Measurements from ENCODE around the gene PILRB. TPM values are rescaled to one million over a fixed set of nuclear protein-coding genes. Genes with fewer than 3 reads are reported as not detected.
"Not testable (repeated sequence)": the region's sequence is repeated elsewhere in the genome, so short reads cannot be mapped to it uniquely, and the experiment has no call there.

PILRB gene
- total RNA-seq, 2 donors from 2014 or later = 17.7 to 32.5 TPM

DNA sequence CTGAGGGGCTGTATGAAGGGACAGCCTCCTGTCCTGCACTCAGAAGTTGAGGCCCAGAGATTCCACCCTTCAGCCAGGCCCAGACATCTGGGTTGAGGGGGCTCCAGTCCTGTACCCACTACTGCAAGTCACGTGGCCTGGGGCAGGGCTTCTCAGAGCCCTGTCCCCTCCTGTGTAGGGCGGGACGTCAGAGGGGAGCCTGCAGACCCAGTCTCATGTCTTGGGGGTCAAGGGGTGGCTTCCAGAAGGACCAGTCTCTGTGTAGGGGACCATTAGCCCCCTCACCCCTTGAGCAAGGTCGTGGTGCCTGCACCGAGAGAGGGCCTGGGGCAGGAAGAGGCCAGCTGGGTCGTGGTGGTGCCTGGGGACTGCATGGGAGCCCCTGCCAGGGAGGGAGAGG lies 14.8 kb downstream of the PILRB start:
- peak; percentile 52 for DNase-seq (ENCODE audit: low spot score)
- intact Hi-C loops (cut with DNase I) = no loop called here

DNA sequence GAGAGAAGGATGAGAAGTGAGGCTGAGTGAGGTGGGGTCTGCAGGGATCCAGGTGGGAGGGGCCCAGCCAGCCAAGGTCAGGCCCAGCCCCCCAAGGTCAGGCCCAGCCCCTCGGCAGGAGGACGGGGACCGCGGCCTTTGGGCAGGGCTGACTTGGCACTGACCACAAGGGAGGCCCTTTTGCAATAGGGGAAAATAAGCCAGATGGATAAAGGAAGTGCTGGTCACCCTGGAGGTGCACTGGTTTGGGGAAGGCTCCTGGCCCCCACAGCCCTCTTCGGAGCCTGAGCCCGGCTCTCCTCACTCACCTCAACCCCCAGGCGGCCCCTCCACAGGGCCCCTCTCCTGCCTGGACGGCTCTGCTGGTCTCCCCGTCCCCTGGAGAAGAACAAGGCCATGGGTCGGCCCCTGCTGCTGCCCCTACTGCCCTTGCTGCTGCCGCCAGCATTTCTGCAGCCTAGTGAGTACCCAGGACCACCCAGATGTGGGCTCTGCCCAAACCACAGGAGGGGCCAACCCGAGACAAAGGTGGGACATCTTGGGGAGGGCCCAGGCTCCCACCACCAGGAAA lies 15.4 kb downstream of the PILRB start, which contains the start of gene PILRA:
Gene PILRA, plus strand, starts transcription at position 227 of the 571 bp plus-strand sequence. Its CDS starts 170 bp downstream, at position 397.
- intact Hi-C loops (cut with DNase I) = no loop called here
- peak; percentile 83 for DNase-seq (ENCODE audit: low spot score)

DNA sequence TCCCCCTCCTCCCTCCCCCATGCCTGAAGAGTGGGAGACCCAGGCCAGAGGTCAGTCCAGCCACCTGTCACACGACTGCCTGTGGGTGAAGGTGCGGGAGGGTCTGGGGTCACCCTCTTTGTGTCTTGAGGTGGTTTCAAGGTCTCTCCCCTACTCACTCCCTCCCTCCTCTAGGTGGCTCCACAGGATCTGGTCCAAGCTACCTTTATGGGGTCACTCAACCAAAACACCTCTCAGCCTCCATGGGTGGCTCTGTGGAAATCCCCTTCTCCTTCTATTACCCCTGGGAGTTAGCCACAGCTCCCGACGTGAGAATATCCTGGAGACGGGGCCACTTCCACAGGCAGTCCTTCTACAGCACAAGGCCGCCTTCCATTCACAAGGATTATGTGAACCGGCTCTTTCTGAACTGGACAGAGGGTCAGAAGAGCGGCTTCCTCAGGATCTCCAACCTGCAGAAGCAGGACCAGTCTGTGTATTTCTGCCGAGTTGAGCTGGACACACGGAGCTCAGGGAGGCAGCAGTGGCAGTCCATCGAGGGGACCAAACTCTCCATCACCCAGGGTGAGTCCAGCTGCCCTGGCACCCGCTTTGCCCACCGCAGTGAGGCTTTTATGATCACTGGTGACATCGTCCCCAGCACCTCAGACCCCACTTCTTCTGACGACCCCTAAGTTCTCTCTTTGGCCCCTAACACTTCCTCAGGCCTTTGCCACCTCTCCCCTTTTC lies 16.1 kb downstream of the PILRB start:
- intact Hi-C loops (cut with DNase I); DNase-seq (ENCODE audit: low spot score): not testable (repeated sequence)

- no peak for DNase-seq (ENCODE audit: low spot score)
- intact Hi-C loops (cut with DNase I) = no loop called here
Measured at GRCh38 chr7:100374601-100375000, 16.7 kb downstream of the PILRB start.

DNA sequence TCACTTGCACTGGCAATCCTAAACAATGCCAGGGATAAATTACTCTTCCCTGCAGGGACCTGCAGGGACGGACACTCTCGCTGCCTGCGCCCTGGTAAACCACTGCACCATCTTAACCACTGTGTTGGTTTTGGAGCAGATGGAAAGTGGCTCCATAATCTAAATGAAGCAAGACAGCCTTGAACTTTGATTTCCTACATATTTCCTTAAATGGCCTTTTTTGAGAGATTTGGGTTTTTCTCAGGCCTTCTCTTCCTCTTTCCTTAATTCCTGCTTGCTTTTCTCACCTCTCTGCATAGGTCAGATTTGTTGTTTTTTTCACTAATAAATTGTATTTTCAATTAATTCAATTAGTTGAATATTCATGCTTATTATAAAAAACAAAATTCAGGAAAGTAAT lies 18.1 kb downstream of the PILRB start:
- intact Hi-C loops (cut with DNase I) = no loop called here
- no peak for DNase-seq (ENCODE audit: low spot score)

- intact Hi-C loops (cut with DNase I) = no loop called here
- no peak for DNase-seq (ENCODE audit: low spot score)
Measured at GRCh38 chr7:100378114-100378755, 20.3 kb downstream of the PILRB start.

DNA sequence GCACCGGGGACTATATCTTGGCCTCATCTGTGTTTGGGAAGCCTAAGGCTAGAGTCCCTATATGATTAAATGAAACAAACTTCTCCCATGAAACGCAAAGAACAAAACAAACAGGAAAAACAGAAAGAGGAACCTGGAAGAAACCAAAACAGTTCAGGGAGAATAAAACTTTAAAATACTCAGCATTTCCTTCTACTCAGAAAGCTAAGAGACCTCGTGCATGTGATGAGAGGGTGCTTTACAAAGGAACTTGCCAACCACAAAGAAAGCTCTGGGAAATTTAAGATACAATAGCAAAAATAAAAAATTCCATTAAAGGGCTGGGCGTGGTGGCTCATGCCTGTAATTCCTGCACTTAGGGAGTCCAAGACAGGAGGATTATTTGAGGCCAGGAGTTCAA lies 22.3 kb downstream of the PILRB start:
- intact Hi-C loops (cut with DNase I) = no loop called here
- DNase-seq (ENCODE audit: low spot score) = no peak

- intact Hi-C loops (cut with DNase I); DNase-seq (ENCODE audit: low spot score): not testable (repeated sequence)
Measured at GRCh38 chr7:100381531-100382233, 23.8 kb downstream of the PILRB start.

DNA sequence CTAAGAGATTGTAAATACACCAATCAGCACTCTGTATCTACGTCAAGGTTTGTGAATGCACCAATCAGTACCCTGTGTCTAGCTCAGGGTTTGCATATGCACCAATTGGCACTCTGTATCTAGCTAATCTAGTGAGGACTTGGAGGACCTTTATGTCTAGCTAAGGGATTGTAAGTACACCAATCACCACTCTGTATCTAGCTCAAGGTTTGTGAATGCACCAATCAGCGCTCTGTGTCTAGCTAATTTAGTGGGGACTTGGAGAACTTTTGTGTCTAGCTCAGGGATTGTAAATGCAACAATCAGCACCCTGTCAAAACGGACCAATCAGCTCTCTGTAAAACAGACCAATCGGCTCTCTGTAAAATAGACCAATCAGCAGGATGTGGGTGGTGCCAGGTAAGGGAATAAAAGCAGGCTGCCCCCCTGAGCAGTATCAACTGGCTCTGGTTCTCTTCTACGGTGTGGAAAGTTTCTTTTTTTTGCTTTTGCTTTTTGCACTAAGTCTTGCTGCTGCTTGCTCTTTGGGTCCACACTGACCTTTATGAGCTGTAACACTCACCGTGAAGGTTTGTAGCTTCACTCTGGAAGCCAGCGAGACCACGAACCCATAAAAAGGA lies 24.4 kb downstream of the PILRB start:
- DNase-seq (ENCODE audit: low spot score); intact Hi-C loops (cut with DNase I): not testable (repeated sequence)

DNA sequence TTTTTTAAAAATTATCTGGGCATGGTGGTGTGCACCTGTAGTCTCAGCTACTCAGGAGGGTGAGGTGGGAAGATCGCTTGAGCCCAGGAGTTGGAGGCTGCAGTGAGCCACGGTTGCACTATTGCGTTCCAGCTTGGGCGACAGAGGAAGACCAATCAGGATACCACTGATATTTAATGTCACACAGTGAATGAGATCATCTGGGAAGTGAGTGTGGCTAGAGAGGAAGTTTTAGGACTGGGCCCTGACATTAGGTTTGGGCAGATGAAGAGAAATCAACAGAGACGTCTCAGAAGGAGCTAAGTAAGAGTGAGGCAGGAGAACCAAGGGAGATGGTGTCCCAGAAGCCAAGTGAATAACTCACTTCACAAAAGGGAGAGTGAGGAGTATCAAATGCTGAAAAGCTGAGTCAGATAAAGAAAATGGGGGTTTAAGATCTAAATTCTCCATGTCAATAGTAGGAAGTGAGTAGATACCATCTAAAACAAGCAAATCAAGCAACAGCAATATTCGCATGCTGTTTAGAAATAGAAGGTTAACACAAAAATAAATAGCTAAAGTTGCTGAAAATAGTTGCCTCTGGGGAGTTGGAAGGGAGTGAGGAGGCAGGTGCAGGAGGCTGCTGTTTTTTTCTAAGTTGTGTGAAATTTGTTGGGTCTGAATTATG lies 26.8 kb downstream of the PILRB start:
- intact Hi-C loops (cut with DNase I) = no loop called here

GRCh38 chr7:100386940-100387339 lies 29.0 kb downstream of the PILRB start:
- intact Hi-C loops (cut with DNase I) = no loop called here
- no peak for DNase-seq (ENCODE audit: low spot score)

More for the DNA sequence above, 26.8 kb downstream of the PILRB start:
- DNase-seq (ENCODE audit: low spot score) = no peak

GRCh38 chr7:100387695-100388094 lies 29.8 kb downstream of the PILRB start:
- intact Hi-C loops (cut with DNase I) = no loop called here
- DNase-seq (ENCODE audit: low spot score) = no peak

DNA sequence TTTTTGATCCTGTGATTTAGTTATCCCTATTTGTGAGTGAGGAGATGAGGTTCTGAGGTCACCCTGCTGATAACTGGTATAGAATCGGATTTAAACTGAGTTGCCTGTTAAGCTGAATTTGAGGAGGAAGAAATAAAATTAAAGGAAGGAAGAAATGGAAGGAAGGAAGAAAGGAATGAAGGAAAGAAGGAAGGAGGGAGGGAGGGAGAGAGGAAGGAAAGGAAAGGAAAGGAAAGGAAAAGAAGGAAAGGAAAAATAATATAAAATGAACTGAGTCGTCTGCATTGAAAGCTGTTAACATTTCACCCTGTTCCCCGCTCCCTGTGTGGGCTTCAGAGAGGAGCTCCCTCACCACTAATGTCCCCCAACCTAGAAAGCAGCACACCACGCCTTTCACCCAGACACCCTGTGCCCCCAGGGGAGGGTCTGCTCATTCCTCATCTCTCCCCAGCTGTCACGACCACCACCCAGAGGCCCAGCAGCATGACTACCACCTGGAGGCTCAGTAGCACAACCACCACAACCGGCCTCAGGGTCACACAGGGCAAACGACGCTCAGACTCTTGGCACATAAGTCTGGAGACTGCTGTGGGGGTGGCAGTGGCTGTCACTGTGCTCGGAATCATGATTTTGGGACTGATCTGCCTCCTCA lies 31.6 kb downstream of the PILRB start:
- DNase-seq (ENCODE audit: low spot score) = no peak
- intact Hi-C loops (cut with DNase I) = no loop called here

DNA sequence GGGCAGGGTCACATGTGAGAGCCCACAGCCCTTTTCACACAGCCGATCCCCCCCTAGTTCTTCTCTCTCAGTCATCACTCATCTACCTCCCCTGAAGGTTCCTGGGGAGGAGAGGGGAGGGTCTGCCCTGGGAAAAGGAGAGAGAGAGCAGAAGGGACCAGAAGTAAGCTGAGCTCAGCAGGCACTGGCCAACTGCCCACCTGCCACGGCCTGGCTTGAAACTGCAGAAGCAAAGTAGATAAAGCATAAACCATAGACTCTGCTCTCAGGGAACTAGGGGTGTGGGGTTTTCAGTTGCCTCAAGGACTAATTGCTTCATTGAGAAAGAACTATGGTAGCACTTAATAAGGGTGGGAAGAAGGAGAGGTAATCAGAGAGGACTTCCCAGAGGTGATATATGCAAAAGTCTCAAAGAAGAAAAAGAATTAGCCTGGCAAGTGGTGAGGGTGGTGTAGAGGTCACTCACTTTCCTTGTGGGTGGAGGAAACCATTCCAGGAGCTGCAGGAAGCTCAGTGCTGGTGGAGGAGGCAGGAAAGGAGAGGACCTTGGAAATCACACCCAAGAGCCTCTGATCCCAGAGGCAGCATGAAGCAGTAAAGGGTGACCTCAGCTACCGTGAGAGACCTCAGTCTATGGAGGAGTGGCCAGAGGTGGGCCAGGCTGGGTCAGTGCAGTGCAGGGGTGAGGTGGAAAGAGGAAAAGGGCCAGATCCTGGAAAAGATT lies 32.5 kb downstream of the PILRB start:
- DNase-seq (ENCODE audit: low spot score) = no peak

DNA sequence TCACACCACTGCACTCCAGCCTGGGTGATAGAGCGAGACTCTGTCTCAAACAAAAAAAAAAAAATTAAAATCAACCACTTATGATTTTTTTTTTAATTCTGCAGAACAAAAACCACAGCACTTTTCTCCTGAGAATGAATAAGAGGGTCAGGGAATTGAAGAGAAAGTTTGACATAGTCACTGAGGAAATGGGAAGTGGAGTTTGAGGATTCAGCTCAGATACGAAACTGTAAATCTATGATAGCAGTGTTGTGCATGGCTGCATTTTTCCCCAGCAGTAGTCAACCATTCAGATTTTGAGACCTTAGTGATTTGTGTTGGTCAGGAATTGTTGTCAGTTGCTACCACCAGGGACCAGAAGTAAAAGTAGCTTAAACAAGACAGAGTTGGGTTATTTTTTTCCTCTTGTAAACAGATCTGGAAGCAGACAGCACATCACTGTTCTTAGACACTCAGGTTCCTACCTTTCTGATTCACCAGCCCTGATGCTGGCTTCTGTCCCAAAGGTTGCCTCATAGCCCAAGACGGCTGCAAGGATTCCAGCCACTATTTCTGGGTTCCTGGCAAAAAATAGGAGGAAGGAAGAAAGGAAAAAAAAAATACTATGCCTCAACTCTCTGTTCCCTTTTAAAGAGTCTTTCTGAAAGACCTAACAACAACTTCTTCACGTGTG lies 35.5 kb downstream of the PILRB start:
- intact Hi-C loops (cut with DNase I) = no loop called here
- no peak for DNase-seq (ENCODE audit: low spot score)

More for the DNA sequence above, 32.5 kb downstream of the PILRB start:
- intact Hi-C loops (cut with DNase I) = no loop called here

DNA sequence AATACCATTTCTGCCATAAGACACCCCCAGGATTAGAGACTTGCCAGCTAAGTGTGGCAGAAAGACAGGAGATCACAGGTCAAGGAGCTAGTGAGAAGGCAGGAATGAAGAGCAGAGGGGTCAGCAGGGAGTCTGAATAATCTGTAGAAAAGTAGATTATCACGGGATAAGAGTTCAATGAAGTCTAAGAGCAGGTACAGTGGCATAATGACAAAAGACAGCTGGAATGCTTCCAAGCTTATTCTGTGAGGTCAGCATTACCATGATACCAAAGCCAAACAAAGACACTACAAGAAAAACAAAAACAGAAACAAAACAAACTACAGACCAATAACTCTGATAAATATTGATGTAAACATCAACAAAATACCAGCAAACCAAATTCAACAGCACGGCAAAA lies 36.2 kb downstream of the PILRB start:
- intact Hi-C loops (cut with DNase I) = no loop called here
- no peak for DNase-seq (ENCODE audit: low spot score)

DNA sequence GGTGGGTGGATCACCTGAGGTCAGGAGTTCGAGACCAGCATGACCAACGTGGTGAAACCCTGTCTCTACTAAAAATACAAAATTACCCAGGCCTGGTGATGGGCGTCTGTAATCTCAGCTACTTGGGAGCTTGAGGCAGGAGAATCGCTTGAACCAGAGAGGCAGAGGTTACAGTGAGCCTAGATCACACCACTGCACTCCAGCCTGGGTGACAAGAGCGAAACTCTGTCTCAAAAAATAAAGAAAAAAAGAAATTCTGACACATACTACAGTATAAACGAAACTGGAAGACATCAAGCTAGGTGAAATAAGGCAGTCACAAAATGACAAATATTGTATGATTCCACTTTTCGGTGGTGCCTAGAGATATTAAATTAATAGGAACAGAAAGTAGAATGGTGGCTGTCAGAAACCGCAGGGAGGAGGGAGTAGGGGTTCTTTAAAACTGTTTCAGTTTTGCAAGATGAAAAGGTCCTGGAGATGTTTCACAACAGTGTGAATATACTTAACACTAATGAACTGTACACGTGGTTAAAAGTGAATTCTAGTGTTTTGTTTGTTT lies 38.6 kb downstream of the PILRB start:
- DNase-seq (ENCODE audit: low spot score) = no peak
- intact Hi-C loops (cut with DNase I) = loop anchor here in 1 of 2 donors (2.0 kb wide), 1 partner anchor 56 kb away; no protein-coding TSS in a partner anchor
